Parathyroid adenoma (tissue), 2 donors: ENCODE measurements around the gene POLR3GL.

ENCODE experiments used
- H2AFZ ChIP-seq: fragments of 300-600 bp; sonication (generic); one replicate; pipeline ENCODE4 v1.7.0; 2017; ENCODE audit warnings: antibody characterized with exemption, mild to moderate bottlenecking
- H3K27ac ChIP-seq: fragments of 300-600 bp; sonication (generic); one replicate; pipeline ENCODE4 v1.7.0; 2017
- H3K27me3 ChIP-seq: fragments of 300-600 bp; sonication (generic); one replicate; pipeline ENCODE4 v1.7.0; 2017; ENCODE audit warnings: low read length; ENCODE audit not compliant: control insufficient read depth, insufficient read depth
- H3K36me3 ChIP-seq: fragments of 300-600 bp; sonication (generic); one replicate; pipeline ENCODE4 v1.7.0; 2017; ENCODE audit warnings: low read length; ENCODE audit not compliant: control insufficient read depth, insufficient read depth
- H3K4me1 ChIP-seq: fragments of 300-600 bp; sonication (generic); one replicate; pipeline ENCODE4 v1.7.0; 2017; ENCODE audit warnings: control low read depth
- H3K4me2 ChIP-seq: fragments of 300-600 bp; sonication (generic); one replicate; pipeline ENCODE4 v1.7.0; 2017; ENCODE audit warnings: low read length
- H3K4me3 ChIP-seq: fragments of 300-600 bp; sonication (generic); one replicate; pipeline ENCODE4 v1.7.0; 2017; ENCODE audit warnings: low read depth, low read length
- H3K79me2 ChIP-seq: fragments of 300-600 bp; sonication (generic); one replicate; pipeline ENCODE4 v1.7.0; 2017; ENCODE audit warnings: control low read depth
- H3K9ac ChIP-seq: fragments of 300-600 bp; sonication (generic); one replicate; pipeline ENCODE4 v1.7.0; 2017; ENCODE audit warnings: mild to moderate bottlenecking
- H3K9me3 ChIP-seq: fragments of 300-600 bp; sonication (generic); one replicate; pipeline ENCODE4 v1.7.0; 2017; ENCODE audit warnings: low read length; ENCODE audit not compliant: control insufficient read depth
- CTCF ChIP-seq: fragments of 300-600 bp; sonication (generic); IDR thresholded peaks from one replicate; pipeline ENCODE4 v1.7.0; 2017; ENCODE audit warnings: antibody characterized with exemption, mild to moderate bottlenecking
- donor health status: primary hyperparathyroidism.

Gene POLR3GL

GRCh38 chr1:146012703-146013558 is 48.4 kb downstream of the POLR3GL start:
- H3K4me2 ChIP-seq = no peak overlapping the region
- H3K79me2 ChIP-seq = peaks cover under 1% of the 10 kb centered on the region
- TF ChIP-seq CTCF = peak; percentile 62
- H3K9me3 ChIP-seq = no peaks in the 10 kb centered on the region
- H3K4me1 ChIP-seq = no peaks in the 10 kb centered on the region
- no peaks in the 10 kb centered on the region for H3K27me3 ChIP-seq
- no peaks in the 10 kb centered on the region for H3K36me3 ChIP-seq
- no peak overlapping the region for H3K27ac ChIP-seq
- no peak overlapping the region for H3K4me3 ChIP-seq
- H2AFZ ChIP-seq = no peak overlapping the region
- no peak overlapping the region for H3K9ac ChIP-seq

- H3K4me3 ChIP-seq = no peak overlapping the region
- H2AFZ ChIP-seq = no peak overlapping the region
- H3K79me2 ChIP-seq = no peaks in the 10 kb centered on the region
- H3K36me3 ChIP-seq = no peaks in the 10 kb centered on the region
- H3K4me2 ChIP-seq = no peak overlapping the region
- no peaks in the 10 kb centered on the region for H3K4me1 ChIP-seq
- H3K9ac ChIP-seq = no peak overlapping the region
- H3K9me3 ChIP-seq = no peaks in the 10 kb centered on the region
- TF ChIP-seq CTCF = no peak
- H3K27ac ChIP-seq = no peak overlapping the region
- H3K27me3 ChIP-seq = no peaks in the 10 kb centered on the region
These were observed 49.1 kb downstream of the POLR3GL start for GRCh38 chr1:146013559-146013922.

GRCh38 chr1:146016891-146017290 is 52.4 kb downstream of the POLR3GL start:
- no peaks in the 10 kb centered on the region for H3K4me1 ChIP-seq
- TF ChIP-seq CTCF = no peak
- H3K9ac ChIP-seq = no peak overlapping the region
- no peaks in the 10 kb centered on the region for H3K79me2 ChIP-seq
- peaks cover 4% of the 10 kb centered on the region for H3K27me3 ChIP-seq
- H3K36me3 ChIP-seq = no peaks in the 10 kb centered on the region
- H3K4me2 ChIP-seq = no peak overlapping the region
- H3K9me3 ChIP-seq = no peaks in the 10 kb centered on the region
- no peak overlapping the region for H2AFZ ChIP-seq
- no peak overlapping the region for H3K27ac ChIP-seq
- no peak overlapping the region for H3K4me3 ChIP-seq

GRCh38 chr1:146019231-146020057 is 55.0 kb downstream of the POLR3GL start:
- Histone ChIP-seq H3K4me3 (no peak overlapping the region), H3K36me3 (no peaks in the 10 kb centered on the region), H3K9me3 (no peaks in the 10 kb centered on the region), H3K79me2 (no peaks in the 10 kb centered on the region), H2AFZ (peak overlapping the region; percentile 53), H3K27me3 (peaks cover 4% of the 10 kb centered on the region), H3K9ac (no peak overlapping the region), H3K27ac (no peak overlapping the region), H3K4me2 (peak overlapping the region; percentile 12), H3K4me1 (no peaks in the 10 kb centered on the region)
- TF ChIP-seq CTCF = no peak
